ENCODE results near the gene TRPC4AP.

DNA sequence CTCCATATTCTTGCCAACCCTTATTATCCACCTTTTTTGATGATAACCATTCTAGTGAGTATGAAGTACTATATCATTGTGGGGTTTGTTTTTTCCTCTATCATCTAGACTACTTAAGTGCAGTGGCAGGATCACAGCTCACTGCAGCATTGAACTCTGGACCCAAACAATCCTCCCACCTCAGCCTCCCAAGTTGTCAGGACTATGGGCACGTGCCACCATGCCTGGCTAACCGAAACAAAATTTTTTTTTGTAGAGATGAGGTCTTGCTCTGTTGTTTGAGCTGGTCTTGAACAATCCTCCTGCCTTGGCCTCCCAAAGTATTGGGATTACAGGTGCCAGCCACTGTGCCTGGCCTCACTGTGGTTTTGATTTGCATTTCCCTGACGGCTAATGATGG lies 67.5 kb downstream of the TRPC4AP start:
- TF ChIP-seq, protein P1, sequence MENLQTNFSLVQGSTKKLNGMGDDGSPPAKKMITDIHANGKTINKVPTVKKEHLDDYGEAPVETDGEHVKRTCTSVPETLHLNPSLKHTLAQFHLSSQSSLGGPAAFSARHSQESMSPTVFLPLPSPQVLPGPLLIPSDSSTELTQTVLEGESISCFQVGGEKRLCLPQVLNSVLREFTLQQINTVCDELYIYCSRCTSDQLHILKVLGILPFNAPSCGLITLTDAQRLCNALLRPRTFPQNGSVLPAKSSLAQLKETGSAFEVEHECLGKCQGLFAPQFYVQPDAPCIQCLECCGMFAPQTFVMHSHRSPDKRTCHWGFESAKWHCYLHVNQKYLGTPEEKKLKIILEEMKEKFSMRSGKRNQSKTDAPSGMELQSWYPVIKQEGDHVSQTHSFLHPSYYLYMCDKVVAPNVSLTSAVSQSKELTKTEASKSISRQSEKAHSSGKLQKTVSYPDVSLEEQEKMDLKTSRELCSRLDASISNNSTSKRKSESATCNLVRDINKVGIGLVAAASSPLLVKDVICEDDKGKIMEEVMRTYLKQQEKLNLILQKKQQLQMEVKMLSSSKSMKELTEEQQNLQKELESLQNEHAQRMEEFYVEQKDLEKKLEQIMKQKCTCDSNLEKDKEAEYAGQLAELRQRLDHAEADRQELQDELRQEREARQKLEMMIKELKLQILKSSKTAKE (IDR thresholded peaks at IDR 0.05; ENCODE audit: low read depth, poor library complexity, severe bottlenecking) = no peak
- TF ChIP-seq FOXM1 (IDR thresholded peaks at IDR 0.05; ENCODE audit: low read depth, low read length) (no peak), RELA (IDR thresholded peaks at IDR 0.05; ENCODE audit: borderline replicate concordance, partially characterized antibody) (no peak), HCFC1 (IDR thresholded peaks at IDR 0.05; ENCODE audit: low read length) (no peak), RFX5 (IDR thresholded peaks at IDR 0.05; ENCODE audit: low read depth, low read length) (no peak), SUZ12 (IDR thresholded peaks at IDR 0.05; ENCODE audit: unreplicated experiment) (no peak), ESRRA (IDR thresholded peaks at IDR 0.05; ENCODE audit: low read length) (no peak)
- TF ChIP-seq, protein P2, sequence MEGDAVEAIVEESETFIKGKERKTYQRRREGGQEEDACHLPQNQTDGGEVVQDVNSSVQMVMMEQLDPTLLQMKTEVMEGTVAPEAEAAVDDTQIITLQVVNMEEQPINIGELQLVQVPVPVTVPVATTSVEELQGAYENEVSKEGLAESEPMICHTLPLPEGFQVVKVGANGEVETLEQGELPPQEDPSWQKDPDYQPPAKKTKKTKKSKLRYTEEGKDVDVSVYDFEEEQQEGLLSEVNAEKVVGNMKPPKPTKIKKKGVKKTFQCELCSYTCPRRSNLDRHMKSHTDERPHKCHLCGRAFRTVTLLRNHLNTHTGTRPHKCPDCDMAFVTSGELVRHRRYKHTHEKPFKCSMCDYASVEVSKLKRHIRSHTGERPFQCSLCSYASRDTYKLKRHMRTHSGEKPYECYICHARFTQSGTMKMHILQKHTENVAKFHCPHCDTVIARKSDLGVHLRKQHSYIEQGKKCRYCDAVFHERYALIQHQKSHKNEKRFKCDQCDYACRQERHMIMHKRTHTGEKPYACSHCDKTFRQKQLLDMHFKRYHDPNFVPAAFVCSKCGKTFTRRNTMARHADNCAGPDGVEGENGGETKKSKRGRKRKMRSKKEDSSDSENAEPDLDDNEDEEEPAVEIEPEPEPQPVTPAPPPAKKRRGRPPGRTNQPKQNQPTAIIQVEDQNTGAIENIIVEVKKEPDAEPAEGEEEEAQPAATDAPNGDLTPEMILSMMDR (IDR thresholded peaks at IDR 0.05 in 2 of 3, conservative IDR thresholded peaks at IDR 0.05 in 1 of 3; ENCODE audit: control insufficient read depth in 2 of 3, extremely low read depth in 1 of 3, insufficient read depth in 1 of 3, low read depth in 3 of 3, low read length in 3 of 3) = no peak

Data from GM12878 (cell line).